ENCODE results near the gene PTPN12.
"Not testable (repeated sequence)": the region's sequence is repeated elsewhere in the genome, so short reads cannot be mapped to it uniquely, and the experiment has no call there.

The PTPN12 gene

GRCh38 chr7:77537136-77537777 lies at the start of gene PTPN12:
PTPN12 (plus strand) TSS chr7:77537295; CDS start chr7:77537547, 252 bp downstream.
- DNase-seq (ENCODE audit: low read depth in 2 of 2): peak in 1 of 2 donors; percentile 7

GRCh38 chr7:77488986-77489385 lies 48.1 kb upstream of the PTPN12 start:
- DNase-seq (ENCODE audit: low read depth in 2 of 2): no peak

DNA sequence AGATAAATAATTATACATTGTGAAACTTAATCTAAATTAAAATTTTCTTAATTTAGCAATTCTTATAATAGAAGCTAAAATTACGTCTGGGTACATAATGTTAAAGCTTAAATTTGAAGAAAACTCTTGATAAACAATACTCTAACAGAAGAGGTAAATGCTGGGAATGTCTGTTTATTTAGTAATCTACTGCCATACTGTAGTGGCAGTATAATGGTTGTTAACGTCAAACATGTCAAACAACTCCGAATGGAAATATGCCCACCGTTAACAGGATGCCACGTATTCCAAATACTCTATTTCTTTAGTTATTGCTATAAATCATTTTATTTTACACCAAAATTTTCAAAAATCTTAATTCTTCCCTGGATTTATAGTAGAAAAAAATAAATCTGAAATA lies 40.0 kb upstream of the PTPN12 start:
- no peak for DNase-seq (ENCODE audit: low read depth in 2 of 2)

GRCh38 chr7:77498659-77499379 lies 38.3 kb upstream of the PTPN12 start:
- no peak for DNase-seq (ENCODE audit: low read depth in 2 of 2)

DNA sequence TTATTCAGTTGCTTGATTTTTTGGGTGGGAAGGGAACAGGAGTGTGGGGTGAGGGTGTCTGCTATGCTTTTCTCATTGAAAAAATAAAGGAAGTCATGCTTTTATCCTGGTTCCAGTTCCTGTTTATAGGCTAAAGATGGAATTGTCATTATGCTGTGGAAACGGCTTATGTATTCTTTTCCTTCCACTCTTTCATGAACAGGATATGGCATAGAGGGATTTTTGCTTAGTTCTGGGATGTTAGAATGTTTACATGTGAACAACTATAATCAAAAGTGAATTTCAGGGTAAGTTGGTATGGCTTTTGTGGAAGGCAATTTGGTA lies 35.9 kb upstream of the PTPN12 start:
- DNase-seq (ENCODE audit: low read depth in 2 of 2): no peak

- no peak for DNase-seq (ENCODE audit: low read depth in 2 of 2)
These were observed 32.1 kb upstream of the PTPN12 start for GRCh38 chr7:77504951-77505350.

DNA sequence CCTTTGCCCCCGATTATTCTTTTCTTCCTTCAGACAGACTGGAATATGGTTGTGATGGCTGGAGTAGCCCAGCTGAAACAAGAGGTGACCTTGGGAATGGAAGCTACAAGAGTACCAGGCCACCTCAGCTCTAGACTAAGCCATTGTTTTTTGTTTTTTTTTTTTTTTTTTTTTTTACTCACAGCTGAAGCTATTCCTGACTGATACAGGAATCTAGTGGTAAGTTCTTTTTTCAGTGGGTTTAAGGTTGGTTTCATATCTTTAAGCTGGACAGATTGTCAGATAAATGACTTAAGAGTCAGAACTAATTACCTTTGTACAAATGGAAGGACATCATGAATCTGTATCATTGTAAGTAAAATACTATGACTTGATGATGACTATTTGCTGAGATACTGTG lies 30.2 kb upstream of the PTPN12 start:
- no peak for DNase-seq (ENCODE audit: low read depth in 2 of 2)

GRCh38 chr7:77513002-77513670 lies 24.0 kb upstream of the PTPN12 start:
- DNase-seq (ENCODE audit: low read depth in 2 of 2): not testable (repeated sequence)

GRCh38 chr7:77516085-77516484 lies 21.0 kb upstream of the PTPN12 start:
- DNase-seq (ENCODE audit: low read depth in 2 of 2): no peak

- DNase-seq (ENCODE audit: low read depth in 2 of 2): no peak
These were observed 16.8 kb upstream of the PTPN12 start for GRCh38 chr7:77520261-77520660.

DNA sequence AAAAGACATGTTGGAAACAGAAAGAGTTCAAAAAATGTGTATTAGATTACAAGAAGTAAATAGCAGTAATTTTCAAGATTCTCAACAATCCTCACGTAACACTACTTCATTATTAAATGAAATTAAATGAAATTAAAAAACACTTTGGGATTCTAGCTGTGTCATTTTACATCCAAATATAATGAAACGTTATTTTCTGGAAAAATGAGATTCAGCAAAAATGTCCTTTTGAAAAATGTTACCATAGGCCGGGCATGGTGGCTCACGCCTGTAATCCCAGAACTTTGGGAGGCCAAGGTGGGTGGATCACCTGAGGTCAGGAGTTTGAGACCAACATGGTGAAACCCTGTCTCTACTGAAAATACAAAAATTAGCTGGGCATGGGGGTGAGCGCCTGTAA lies 15.6 kb upstream of the PTPN12 start:
- not testable (repeated sequence) for DNase-seq (ENCODE audit: low read depth in 2 of 2)

- DNase-seq (ENCODE audit: low read depth in 2 of 2): no peak
These were observed 12.4 kb upstream of the PTPN12 start for GRCh38 chr7:77524731-77525130.

DNA sequence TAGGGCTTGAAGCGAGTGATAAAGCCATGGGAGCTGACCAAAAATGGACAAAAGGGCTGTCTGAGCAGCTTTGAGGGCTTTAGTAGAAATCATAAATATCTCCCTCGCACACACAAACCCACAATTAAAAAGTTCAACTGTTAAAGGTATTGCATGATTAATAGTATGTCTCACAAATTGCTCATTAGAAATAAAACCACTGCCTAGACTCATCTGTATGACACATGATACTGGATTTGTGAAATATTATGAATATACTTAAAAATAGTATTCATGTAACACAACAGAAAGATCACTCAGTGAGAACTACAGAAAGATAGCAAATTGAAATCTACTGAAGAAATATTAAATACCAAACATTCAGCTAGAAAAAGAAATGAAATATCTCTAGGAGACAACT lies 11.9 kb upstream of the PTPN12 start:
- no peak for DNase-seq (ENCODE audit: low read depth in 2 of 2)

GRCh38 chr7:77528368-77528767 lies 8.7 kb upstream of the PTPN12 start:
- DNase-seq (ENCODE audit: low read depth in 2 of 2): no peak

GRCh38 chr7:77529279-77529678 lies 7.8 kb upstream of the PTPN12 start:
- no peak for DNase-seq (ENCODE audit: low read depth in 2 of 2)

GRCh38 chr7:77531038-77531437 lies 6.1 kb upstream of the PTPN12 start:
- no peak for DNase-seq (ENCODE audit: low read depth in 2 of 2)

GRCh38 chr7:77532247-77532646 lies 4.8 kb upstream of the PTPN12 start:
- DNase-seq (ENCODE audit: low read depth in 2 of 2): no peak

GRCh38 chr7:77532732-77533131 lies 4.4 kb upstream of the PTPN12 start:
- DNase-seq (ENCODE audit: low read depth in 2 of 2): not testable (repeated sequence)

DNA sequence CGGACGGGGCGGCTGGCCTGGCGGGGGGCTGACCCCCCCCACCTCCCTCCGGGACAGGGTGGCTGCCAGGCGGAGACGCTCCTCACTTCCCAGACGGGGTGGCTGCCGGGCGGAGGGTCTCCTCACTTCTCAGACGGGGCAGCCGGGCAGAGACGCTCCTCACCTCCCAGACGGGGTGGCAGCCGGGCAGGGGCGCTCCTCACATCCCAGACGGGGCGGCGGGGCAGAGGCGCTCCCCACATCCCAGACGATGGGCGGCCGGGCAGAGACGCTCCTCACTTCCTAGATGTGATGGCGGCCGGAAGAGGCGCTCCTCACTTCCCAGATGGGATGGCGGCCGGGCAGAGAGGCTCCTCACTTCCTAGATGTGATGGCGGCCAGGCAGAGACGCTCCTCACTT lies 3.0 kb upstream of the PTPN12 start:
- DNase-seq (ENCODE audit: low read depth in 2 of 2): not testable (repeated sequence)

GRCh38 chr7:77536017-77536412 lies 1.1 kb upstream of the PTPN12 start:
- DNase-seq (ENCODE audit: low read depth in 2 of 2): no peak

DNA sequence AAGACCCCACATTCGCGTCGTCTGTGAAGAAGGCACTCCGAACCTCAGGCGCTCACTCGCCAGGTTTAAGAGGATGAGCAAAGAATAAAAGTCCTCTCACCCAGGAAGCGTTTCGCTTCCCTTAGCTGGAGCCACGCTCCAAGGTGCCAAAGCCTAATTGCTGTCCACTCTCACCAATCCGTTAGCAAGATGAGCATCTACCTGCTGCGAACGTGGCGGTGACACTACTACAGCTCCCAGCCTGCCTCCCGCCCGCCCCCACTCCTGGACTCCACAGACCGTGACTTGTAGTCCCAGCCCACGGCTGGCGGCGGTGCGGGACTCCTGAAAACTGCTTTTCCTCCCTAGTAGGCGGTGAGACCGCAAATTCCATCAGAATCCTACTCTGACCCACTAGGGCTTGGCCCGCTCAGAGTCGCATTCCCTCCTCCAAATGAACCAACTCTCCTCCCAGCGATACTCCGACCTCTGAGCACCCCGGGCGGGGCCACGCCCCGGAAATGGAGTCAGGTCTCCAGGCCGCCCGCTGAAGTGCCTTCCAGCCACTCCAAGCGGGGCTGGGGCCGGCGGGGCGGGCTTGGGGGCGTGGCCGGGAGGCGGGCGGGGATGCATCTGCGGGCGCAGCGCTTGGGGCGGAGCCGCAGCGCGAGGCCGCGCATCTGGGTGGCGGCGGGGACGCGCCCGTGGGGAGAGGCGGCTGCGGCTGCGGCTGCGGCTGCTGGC lies 521 bp upstream of the PTPN12 start:
- DNase-seq (ENCODE audit: low read depth in 2 of 2): peak; percentile 94 to 97

- DNase-seq (ENCODE audit: low read depth in 2 of 2): no peak
These were observed 734 bp downstream of the PTPN12 start for GRCh38 chr7:77537778-77538280.
